Measurements from ENCODE around the gene MICU2. TPM values are rescaled to one million over a fixed set of nuclear protein-coding genes. Genes with fewer than 3 reads are reported as not detected.

Gene MICU2
- total and polyA plus RNA-seq, 3 donors from 2014 or later, result 43.2 to 98.9 (median 81.1) TPM

DNA sequence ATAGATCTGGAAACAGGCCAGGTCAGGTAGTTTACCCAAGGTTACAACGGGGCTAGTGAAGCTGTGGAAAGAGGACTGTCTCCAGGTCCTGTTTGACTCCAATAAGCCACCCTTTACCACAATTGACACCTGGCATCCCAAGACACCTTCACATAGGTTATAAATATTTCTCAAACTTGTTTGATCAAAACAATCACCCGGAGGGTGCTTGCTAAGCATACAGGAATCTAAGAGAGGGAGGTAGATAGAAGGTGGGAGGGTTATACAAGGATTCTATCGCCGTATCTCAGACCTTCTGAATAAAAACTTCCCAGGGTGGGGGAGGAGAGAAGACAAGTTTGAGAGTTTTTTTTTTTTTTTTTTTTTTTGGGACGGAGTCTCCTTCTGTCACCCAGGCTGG, 55.4 kb downstream of the MICU2 start:
- 92% methylated on average over 5 of the region's 5 CpGs for WGBS, 2 donors
- no peak for TF ChIP-seq POLR2A (IDR thresholded peaks at IDR 0.05)
- TF ChIP-seq, protein P1, sequence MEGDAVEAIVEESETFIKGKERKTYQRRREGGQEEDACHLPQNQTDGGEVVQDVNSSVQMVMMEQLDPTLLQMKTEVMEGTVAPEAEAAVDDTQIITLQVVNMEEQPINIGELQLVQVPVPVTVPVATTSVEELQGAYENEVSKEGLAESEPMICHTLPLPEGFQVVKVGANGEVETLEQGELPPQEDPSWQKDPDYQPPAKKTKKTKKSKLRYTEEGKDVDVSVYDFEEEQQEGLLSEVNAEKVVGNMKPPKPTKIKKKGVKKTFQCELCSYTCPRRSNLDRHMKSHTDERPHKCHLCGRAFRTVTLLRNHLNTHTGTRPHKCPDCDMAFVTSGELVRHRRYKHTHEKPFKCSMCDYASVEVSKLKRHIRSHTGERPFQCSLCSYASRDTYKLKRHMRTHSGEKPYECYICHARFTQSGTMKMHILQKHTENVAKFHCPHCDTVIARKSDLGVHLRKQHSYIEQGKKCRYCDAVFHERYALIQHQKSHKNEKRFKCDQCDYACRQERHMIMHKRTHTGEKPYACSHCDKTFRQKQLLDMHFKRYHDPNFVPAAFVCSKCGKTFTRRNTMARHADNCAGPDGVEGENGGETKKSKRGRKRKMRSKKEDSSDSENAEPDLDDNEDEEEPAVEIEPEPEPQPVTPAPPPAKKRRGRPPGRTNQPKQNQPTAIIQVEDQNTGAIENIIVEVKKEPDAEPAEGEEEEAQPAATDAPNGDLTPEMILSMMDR (IDR thresholded peaks at IDR 0.05), result no peak
- no peak for DNase-seq
- H3K4me3 ChIP-seq, result no peak overlapping the region
- no peak overlapping the region for H3K27ac ChIP-seq
- no peaks in the 10 kb centered on the region for H3K4me1 ChIP-seq
- no peaks in the 10 kb centered on the region for H3K27me3 ChIP-seq
- no peaks in the 10 kb centered on the region for H3K36me3 ChIP-seq (ENCODE audit: low read depth, missing control alignments)
- intact Hi-C loops (cut with DNase I; ENCODE audit: low total_unique reads), result no loop called here
- H3K9me3 ChIP-seq, result no peaks in the 10 kb centered on the region

DNA sequence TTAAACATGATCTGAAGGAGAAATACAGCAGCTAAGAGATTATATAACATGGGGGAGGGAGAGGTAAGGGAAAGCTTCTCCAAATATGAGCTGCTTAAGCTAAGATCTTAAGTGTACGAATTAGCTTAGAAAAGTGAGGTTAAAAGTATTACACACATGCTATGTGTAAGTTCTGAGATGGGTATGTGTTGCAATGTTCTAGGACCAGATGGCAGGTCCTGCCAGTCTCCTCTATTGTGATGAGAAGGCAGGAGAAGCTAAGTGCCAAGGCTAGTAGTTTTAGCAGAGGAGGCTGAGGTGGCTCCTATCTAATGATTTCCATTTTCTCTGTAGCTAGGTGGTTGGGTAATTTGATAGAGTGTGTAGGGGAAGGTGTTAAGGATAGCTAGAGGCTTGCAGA, 57.6 kb downstream of the MICU2 start:
- 76 to 84% methylated on average over 1 of the region's 1 CpG for WGBS, 2 donors
- no peak for DNase-seq
- Histone ChIP-seq H3K4me3 (no peak overlapping the region), H3K27me3 (no peaks in the 10 kb centered on the region), H3K27ac (no peak overlapping the region), H3K4me1 (no peaks in the 10 kb centered on the region), H3K36me3 (ENCODE audit: low read depth, missing control alignments) (no peaks in the 10 kb centered on the region), H3K9me3 (no peaks in the 10 kb centered on the region)
- intact Hi-C loops (cut with DNase I; ENCODE audit: low total_unique reads), result no loop called here
- TF ChIP-seq POLR2A (IDR thresholded peaks at IDR 0.05), result no peak
- TF ChIP-seq, protein P1 (IDR thresholded peaks at IDR 0.05), result no peak

DNA sequence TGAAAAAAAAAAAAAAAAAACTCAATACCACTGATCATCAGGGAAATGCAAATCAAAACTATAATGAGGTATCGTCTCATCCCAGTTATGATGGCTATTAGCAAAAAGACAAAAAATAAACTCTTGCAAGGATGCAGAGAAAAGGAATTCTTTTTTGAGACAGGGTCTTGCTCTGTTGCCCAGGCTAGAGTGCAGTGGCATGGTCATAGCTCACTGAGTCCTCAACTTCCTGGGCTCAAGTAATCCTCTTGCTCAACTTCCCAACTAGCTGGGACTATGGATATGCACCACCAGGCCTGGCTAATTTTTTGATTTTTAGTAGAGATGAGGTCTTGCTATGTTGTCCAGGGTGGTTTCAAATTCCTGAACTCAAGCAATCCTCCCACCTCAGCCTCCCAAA, 59.5 kb downstream of the MICU2 start:
- Histone ChIP-seq H3K27ac (no peak overlapping the region), H3K4me1 (no peaks in the 10 kb centered on the region), H3K9me3 (no peaks in the 10 kb centered on the region), H3K36me3 (ENCODE audit: low read depth, missing control alignments) (no peaks in the 10 kb centered on the region), H3K27me3 (no peaks in the 10 kb centered on the region), H3K4me3 (no peak overlapping the region)
- 95 to 100% methylated on average over 1 of the region's 1 CpG for WGBS, 2 donors
- no peak for TF ChIP-seq POLR2A (IDR thresholded peaks at IDR 0.05)
- TF ChIP-seq, protein P1 (IDR thresholded peaks at IDR 0.05), result no peak
- DNase-seq, result no peak
- intact Hi-C loops (cut with DNase I; ENCODE audit: low total_unique reads), result no loop called here

DNA sequence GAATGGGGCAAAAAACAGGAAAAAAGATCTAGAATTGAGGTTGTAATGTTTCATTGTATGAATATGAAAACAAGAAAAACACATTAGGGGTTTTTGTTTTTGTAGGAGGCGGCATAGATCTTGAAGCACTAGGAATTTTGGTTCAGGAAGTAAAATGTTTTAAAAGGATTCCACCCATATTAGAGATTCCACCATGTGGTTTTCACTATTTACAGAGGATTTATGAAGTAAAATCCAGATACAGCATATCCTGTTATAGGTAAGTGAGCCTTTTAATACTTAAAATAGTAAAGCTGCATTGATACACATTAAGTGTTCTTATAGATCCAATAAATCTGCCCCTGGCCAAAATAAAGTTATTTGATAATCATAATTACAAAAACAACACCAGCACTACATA, 61.4 kb downstream of the MICU2 start:
- Histone ChIP-seq H3K27me3 (no peaks in the 10 kb centered on the region), H3K27ac (no peak overlapping the region), H3K4me3 (no peak overlapping the region), H3K36me3 (ENCODE audit: low read depth, missing control alignments) (no peaks in the 10 kb centered on the region), H3K4me1 (no peaks in the 10 kb centered on the region), H3K9me3 (no peaks in the 10 kb centered on the region)
- intact Hi-C loops (cut with DNase I; ENCODE audit: low total_unique reads), result no loop called here
- TF ChIP-seq, protein P1 (IDR thresholded peaks at IDR 0.05), result no peak
- TF ChIP-seq POLR2A (IDR thresholded peaks at IDR 0.05), result no peak
- DNase-seq, result no peak
- WGBS, 2 donors, result 71 to 77% methylated on average over 1 of the region's 1 CpG

DNA sequence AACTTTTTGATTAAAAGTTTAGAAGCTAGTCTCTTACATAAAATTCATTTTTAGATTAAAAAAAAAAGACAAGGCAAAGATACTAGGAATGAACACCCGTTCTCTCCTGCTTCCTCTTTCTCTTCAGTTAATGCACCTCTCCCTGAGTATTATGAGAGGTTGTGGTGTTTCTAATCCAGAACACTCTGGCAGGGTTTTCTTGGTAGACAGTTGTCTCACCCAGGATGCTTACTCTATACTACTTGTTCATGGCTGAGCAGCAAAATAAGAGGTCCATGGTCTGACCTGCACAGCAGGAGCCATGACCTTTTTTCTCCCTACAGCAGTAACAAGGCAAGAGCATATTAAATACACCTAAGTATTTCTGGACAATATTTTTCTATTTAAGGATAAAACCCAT, 62.0 kb downstream of the MICU2 start:
- H3K27me3 ChIP-seq, result no peaks in the 10 kb centered on the region
- H3K36me3 ChIP-seq (ENCODE audit: low read depth, missing control alignments), result no peaks in the 10 kb centered on the region
- intact Hi-C loops (cut with DNase I; ENCODE audit: low total_unique reads), result no loop called here
- no peaks in the 10 kb centered on the region for H3K4me1 ChIP-seq
- 69 to 71% methylated on average over 1 of the region's 1 CpG for WGBS, 2 donors
- TF ChIP-seq POLR2A (IDR thresholded peaks at IDR 0.05), result no peak
- TF ChIP-seq, protein P1 (IDR thresholded peaks at IDR 0.05), result no peak
- H3K27ac ChIP-seq, result no peak overlapping the region
- DNase-seq, result no peak
- H3K4me3 ChIP-seq, result no peak overlapping the region
- no peaks in the 10 kb centered on the region for H3K9me3 ChIP-seq
